ENCODE results near the gene TTC24.

DNA sequence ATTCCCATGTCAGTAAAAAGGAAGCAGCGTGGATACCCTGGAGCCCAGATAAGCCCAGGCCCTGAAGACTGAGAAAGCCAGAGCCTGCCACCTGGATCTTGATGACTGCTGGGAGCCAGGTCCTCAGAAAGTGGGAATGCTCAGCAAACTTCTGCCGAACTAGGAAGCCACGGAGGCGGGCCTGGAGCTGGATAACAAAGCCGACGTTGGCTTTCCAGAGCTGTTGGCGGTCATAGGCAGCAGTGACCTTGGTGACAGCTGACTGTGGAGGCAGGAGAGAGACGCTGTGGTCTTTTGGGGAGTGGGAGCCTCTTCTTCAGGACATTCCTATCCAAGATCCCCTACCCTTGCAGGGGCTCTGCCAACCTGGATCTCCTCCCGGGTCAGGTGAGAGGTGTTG, 31.5 kb upstream of the TTC24 start:
- TF ChIP-seq CEBPB (IDR thresholded peaks at IDR 0.05) (no peak), YY1 (IDR thresholded peaks at IDR 0.05; ENCODE audit: low read depth) (no peak), TCF12 (IDR thresholded peaks at IDR 0.05; ENCODE audit: low read depth) (no peak), TEAD4 (IDR thresholded peaks at IDR 0.05) (no peak), EP300 (IDR thresholded peaks at IDR 0.05; ENCODE audit: borderline replicate concordance) (no peak)
- TF ChIP-seq, protein P1, sequence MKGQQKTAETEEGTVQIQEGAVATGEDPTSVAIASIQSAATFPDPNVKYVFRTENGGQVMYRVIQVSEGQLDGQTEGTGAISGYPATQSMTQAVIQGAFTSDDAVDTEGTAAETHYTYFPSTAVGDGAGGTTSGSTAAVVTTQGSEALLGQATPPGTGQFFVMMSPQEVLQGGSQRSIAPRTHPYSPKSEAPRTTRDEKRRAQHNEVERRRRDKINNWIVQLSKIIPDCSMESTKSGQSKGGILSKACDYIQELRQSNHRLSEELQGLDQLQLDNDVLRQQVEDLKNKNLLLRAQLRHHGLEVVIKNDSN (IDR thresholded peaks at IDR 0.05), result no peak

Data from Ishikawa (cell line).